Activated CD8-positive, alpha-beta T cell treated with anti-CD3 and anti-CD28 coated beads for 36 hours (primary cell): ENCODE results near the gene CLEC2L. TPM values are rescaled to one million over a fixed set of nuclear protein-coding genes. Genes with fewer than 3 reads are reported as not detected.

Experiments
- ATAC-seq: fragments of 200-7000 bp; cut with Tn5 transposase; one replicate; pipeline ENCODE4 v1.10.0; 2021; ENCODE audit warnings: mild to moderate bottlenecking, moderate library complexity
- CTCF ChIA-PET: fragments of 350-600 bp; sonication (Branson Sonifier 250); formaldehyde crosslinking; loops from one replicate; lab custom pipeline; 2021; ENCODE audit warnings: antibody characterized with exemption; lab: Charles Lee
- POLR2A ChIA-PET: fragments of 350-600 bp; sonication (Branson Sonifier 250); formaldehyde crosslinking; loops from one replicate; lab custom pipeline; 2021; ENCODE audit warnings: antibody characterized with exemption; lab: Charles Lee
- DNase-seq: peaks from one replicate; pipeline ENCODE4 v3.0.0-alpha.2; 2020
- H3K27ac Mint-ChIP-seq: one replicate; pipeline ENCODE4 v1.8.0; 2021; ENCODE audit warnings: mild to moderate bottlenecking, mixed read lengths
- H3K27me3 Mint-ChIP-seq: one replicate; pipeline ENCODE4 v1.8.0; 2021; ENCODE audit warnings: mixed read lengths
- H3K36me3 Mint-ChIP-seq: one replicate; pipeline ENCODE4 v1.8.0; 2021; ENCODE audit warnings: low read depth, mixed read lengths
- H3K4me1 Mint-ChIP-seq: one replicate; pipeline ENCODE4 v1.8.0; 2021; ENCODE audit warnings: low read depth, mixed read lengths
- H3K4me3 Mint-ChIP-seq: one replicate; pipeline ENCODE4 v1.8.0; 2021; ENCODE audit warnings: mild to moderate bottlenecking, moderate library complexity, mixed read lengths
- H3K9me3 Mint-ChIP-seq: one replicate; pipeline ENCODE4 v1.8.0; 2021; ENCODE audit warnings: mixed read lengths
- intact Hi-C: fragments of 100-400 bp; cut with micrococcal nuclease; formaldehyde crosslinking; loops from one replicate; pipeline ENCODE4 v1.10.0; 2022
- total RNA-seq, 2 experiments: library from RNA; stranded (reverse); gene quantifications; one replicate each; pipeline ENCODE4 v1.2.3, GENCODE V29; 2021
- TF ChIP-seq, protein P1 (sequence below): fragments of 200-600 bp; IDR thresholded peaks from one replicate; pipeline ENCODE4 v1.8.0; 2022; ENCODE audit warnings: antibody characterized with exemption, mild to moderate bottlenecking

CLEC2L gene
- total RNA-seq, 2 experiments from 2014 or later: not detected

DNA sequence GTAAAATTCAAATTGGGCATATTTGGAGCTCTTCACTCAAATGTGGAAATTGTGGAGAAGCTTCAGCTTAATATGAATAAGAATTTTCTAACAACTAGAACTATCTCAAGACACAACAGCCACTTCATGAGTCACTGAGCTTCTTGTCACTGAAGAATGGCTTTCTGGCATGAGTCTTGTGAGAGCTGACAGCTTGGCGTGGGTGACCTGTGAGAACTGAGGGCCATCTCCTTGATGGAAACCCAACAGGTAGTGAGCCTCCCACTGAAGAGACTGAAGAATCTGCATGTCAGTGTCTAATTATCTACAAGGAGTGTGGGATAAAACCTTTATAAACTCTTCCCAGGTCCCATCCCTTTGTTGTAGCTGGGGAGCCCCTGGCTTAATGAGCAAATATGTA lies 66.0 kb downstream of the CLEC2L start:
- TF ChIP-seq, protein P1, sequence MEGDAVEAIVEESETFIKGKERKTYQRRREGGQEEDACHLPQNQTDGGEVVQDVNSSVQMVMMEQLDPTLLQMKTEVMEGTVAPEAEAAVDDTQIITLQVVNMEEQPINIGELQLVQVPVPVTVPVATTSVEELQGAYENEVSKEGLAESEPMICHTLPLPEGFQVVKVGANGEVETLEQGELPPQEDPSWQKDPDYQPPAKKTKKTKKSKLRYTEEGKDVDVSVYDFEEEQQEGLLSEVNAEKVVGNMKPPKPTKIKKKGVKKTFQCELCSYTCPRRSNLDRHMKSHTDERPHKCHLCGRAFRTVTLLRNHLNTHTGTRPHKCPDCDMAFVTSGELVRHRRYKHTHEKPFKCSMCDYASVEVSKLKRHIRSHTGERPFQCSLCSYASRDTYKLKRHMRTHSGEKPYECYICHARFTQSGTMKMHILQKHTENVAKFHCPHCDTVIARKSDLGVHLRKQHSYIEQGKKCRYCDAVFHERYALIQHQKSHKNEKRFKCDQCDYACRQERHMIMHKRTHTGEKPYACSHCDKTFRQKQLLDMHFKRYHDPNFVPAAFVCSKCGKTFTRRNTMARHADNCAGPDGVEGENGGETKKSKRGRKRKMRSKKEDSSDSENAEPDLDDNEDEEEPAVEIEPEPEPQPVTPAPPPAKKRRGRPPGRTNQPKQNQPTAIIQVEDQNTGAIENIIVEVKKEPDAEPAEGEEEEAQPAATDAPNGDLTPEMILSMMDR: no peak
- Mint-ChIP-seq H3K4me1 (peaks cover 4% of the 10 kb centered on the region), H3K9me3 (no peaks in the 10 kb centered on the region), H3K36me3 (peaks cover 23% of the 10 kb centered on the region), H3K27me3 (no peaks in the 10 kb centered on the region), H3K27ac (no peak overlapping the region), H3K4me3 (no peak overlapping the region)
- intact Hi-C loops: no loop called here
- ATAC-seq (no peak), DNase-seq (no peak)
- CTCF ChIA-PET: interaction anchor here (1.5 to 2.9 kb wide), 4 partner anchors 12 to 413 kb away, joined by 4 to 29 read pairs (median 9); no protein-coding TSS in a partner anchor
- POLR2A ChIA-PET: interaction anchor here (0.5 kb wide), 1 partner anchor 440 kb away, joined by 3 read pairs; no protein-coding TSS in a partner anchor

DNA sequence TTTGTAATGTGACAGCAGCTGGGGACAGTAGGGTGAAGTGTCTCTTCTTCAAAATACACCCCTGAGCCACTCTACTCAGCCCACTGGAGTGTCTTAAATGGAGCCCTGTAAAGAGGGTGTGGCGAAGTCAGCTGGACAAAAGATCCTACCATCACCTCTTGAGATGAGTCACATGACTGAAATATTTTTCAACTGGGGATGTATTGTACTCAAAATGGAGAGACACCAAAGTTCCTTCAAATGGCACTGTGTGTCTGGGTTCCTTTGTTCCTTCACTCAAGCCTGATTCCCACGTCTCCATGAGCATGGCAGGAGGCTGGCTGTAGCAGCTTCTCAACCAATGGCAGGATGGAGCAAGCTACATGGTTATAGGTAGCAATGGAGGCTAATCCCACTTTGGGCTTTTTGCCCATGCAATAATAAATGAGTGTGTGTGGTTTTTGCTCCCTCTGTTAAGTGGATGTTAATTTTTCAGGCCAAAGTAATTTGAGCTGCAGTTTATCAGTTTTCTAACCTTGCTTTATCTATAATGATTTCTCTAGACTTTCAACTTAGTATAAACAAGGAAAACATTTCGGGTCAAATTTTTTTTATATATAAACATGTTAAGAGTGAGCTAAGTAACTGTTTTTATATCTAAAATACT lies 68.2 kb downstream of the CLEC2L start:
- TF ChIP-seq, protein P1: no peak
- ATAC-seq (no peak), DNase-seq (no peak)
- peaks cover 26% of the 10 kb centered on the region for H3K36me3 Mint-ChIP-seq
- H3K27me3 Mint-ChIP-seq: no peaks in the 10 kb centered on the region
- ChIA-PET CTCF (interaction anchor here (0.7 to 2.9 kb wide), 5 partner anchors 10 to 92 kb away, joined by 3 to 10 read pairs (median 5); no protein-coding TSS in a partner anchor), POLR2A (no interaction called here)
- no peak overlapping the region for H3K27ac Mint-ChIP-seq
- no peak overlapping the region for H3K4me3 Mint-ChIP-seq
- intact Hi-C loops: no loop called here
- H3K4me1 Mint-ChIP-seq: peaks cover 4% of the 10 kb centered on the region
- H3K9me3 Mint-ChIP-seq: no peaks in the 10 kb centered on the region

DNA sequence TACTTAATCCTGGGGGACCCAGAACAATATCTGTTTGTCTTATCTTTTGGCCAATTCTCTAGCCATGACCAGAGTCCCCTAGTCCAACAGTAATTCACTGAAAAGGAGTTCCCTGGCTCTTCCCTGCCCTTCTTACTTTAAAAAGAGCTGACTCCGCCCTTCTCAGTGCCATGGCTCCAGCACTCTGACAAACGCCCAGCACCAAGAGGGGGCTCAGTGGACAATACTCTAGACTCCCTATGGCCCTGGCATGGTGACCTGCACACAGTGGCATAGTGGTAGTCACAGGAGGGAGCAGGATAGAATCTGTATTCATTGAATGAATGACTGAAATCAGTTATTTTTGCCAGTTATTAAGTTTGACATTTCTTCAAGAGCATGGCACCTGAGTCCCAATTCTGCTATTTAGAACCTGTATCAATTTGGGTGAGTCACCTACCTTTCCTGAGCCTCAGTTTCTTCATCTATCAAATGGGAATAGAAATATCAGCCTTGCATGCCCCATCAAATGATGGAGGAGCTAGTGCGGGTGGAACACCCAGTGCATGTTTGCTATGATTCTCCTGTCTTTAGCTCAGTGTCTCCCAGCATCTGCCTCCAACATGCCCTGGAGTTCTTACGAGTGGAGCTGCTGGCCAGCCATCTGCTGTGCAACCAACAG lies 69.4 kb downstream of the CLEC2L start:
- Mint-ChIP-seq H3K4me1 (peaks cover 4% of the 10 kb centered on the region), H3K27me3 (no peaks in the 10 kb centered on the region), H3K36me3 (peaks cover 24% of the 10 kb centered on the region), H3K27ac (no peak overlapping the region), H3K4me3 (no peak overlapping the region), H3K9me3 (no peaks in the 10 kb centered on the region)
- TF ChIP-seq, protein P1: no peak
- no peak for ATAC-seq
- ChIA-PET CTCF (interaction anchor here (1.3 to 1.8 kb wide), 3 partner anchors 9 to 24 kb away, joined by 4 to 8 read pairs (median 5); no protein-coding TSS in a partner anchor), POLR2A (no interaction called here)
- DNase-seq: no peak
- intact Hi-C loops: no loop called here

DNA sequence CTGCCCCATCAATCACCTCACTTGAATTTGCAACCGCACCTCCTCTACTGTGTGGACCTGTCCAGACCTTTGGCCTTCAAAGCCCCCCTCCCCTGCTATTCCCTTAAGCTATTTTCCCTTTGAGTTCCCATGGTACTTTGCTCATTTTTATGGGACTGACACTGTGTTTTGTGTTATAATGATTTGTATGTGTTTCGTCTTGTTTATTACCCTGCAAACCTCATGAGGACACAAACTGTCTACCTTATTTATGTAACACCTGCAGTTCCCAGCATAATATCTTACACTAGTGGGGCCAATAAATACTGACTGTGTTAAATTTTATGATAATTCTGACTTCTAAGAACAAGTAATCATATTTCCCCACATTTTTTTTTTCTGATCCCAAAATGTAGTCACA lies 70.6 kb downstream of the CLEC2L start:
- no peak overlapping the region for H3K27ac Mint-ChIP-seq
- ChIA-PET POLR2A (no interaction called here), CTCF (interaction anchor here (1.4 to 1.8 kb wide), 2 partner anchors 8 to 23 kb away, joined by 4 to 8 read pairs; no protein-coding TSS in a partner anchor)
- ATAC-seq: no peak
- H3K4me3 Mint-ChIP-seq: no peak overlapping the region
- no peaks in the 10 kb centered on the region for H3K4me1 Mint-ChIP-seq
- no peaks in the 10 kb centered on the region for H3K9me3 Mint-ChIP-seq
- peaks cover 21% of the 10 kb centered on the region for H3K36me3 Mint-ChIP-seq
- intact Hi-C loops: no loop called here
- no peak for DNase-seq
- TF ChIP-seq, protein P1: no peak
- H3K27me3 Mint-ChIP-seq: no peaks in the 10 kb centered on the region

Other genes starting within 250 kb of the CLEC2L start
- gene FMC1, start 182.3 kb upstream of the CLEC2L start, total RNA-seq: 10 to 100 TPM in 1 of 2 experiments, 1 to 10 TPM in 1; 9.9 to 12.6 TPM
- gene LUC7L2, start 163.8 kb upstream of the CLEC2L start, total RNA-seq: 100 to 1,000 TPM; 133 to 140 TPM
- under 1 TPM; 0.50 to 0.54 TPM for gene KLRG2, start 40.0 kb upstream of the CLEC2L start, total RNA-seq